Fibroblast of skin of left biceps (primary cell): ENCODE measurements around the gene CMIP.
"Not testable (repeated sequence)": the region's sequence is repeated elsewhere in the genome, so short reads cannot be mapped to it uniquely, and the experiment has no call there.

Experiments
- DNase-seq, 2 experiments: peaks; one replicate each; pipeline ENCODE4 v3.0.0-alpha.2; 2013; ENCODE audit warnings: low read depth in 2 of 2

The CMIP gene

DNA sequence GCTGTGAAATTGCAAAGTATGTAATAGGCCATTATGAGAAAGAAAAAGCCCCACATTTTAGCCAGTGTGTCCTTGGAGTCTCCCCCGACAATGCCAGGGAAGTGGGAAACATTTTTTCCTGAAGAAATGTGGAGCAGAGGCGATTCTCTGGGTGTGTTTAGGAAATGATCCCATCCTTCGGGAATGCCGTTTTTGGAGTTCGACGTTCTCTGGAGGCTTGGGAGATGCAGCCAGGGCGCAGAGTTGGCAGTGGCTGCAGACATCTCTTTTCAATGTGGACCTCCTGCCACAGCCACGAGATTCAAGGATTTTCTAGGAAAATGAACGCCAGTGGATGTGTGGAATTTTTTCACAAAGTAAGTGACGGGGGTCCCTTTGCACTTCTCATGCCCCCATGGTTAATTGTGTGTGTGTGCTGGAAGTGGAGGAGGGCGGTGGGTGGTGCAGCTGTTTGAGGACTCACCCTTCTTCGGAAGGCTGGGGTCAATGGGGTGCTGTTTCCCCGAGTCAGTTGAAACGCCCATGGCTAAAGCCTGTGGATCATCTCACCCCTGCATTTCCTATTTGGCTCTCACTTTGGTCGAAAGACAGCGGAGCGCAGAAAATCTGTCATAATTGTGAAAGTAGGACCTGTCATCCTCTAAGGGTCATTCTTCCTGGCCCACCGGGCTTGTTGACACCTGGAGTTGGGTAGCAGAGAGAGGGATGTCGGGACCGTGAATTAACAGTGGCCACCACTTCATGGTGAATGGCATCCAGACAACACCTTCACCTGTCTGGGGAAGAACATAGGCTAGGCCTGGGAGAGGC is 73.2 kb downstream of the CMIP start:
- DNase-seq: peak in 1 of 2 experiments; percentile 41

DNA sequence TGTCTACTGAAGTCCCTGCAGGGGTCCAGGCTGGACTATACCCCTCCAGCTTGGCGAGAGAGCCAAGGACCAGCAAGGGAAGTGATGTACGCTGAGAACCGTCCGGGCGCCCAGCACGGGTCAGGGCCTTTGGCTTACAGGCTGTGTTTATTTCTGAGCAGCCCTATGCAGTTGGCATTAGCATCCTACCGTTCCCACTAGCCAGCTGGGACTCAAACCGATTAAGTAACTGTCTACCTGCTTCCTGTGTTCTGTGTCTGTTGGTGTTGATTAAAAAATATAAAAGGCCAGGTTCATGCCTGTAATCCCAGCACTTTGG is 73.8 kb downstream of the CMIP start:
- no peak for DNase-seq

- DNase-seq: no peak
Observed at GRCh38 chr16:81519301-81520150, 74.9 kb downstream of the CMIP start.

- no peak for DNase-seq
Observed at GRCh38 chr16:81520151-81520470, 75.5 kb downstream of the CMIP start.

GRCh38 chr16:81520560-81521135 is 76.0 kb downstream of the CMIP start:
- DNase-seq: no peak

GRCh38 chr16:81521141-81521626 is 76.6 kb downstream of the CMIP start:
- no peak for DNase-seq

DNA sequence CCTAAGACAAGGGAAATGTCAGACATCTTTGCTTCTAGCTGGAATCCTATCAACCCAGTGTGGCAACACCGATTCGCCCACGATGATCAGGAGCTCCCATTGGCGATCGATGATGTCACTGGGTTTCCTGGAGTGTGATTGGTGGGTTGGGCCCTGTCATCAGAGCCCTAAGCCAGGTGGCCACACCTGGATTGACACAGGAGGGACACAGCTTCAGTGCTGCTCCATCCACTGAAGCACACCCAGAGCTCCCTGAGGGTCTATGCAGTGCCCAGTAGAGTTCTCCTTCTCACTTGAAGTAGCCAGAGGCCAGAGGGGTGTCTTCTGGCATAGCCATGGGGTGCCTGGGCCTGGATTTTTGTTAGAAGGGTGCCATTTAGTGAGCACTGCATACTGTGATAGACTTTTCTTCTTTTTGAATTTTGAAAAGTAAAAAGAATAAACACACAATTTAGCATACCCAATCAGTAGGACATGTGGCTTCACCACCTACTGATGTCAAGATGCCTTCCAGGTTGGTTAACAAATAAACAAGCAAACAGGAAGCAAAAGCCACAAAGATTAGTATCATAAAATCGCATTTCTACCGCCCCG is 77.6 kb downstream of the CMIP start:
- DNase-seq: no peak

- not testable (repeated sequence) for DNase-seq
Observed at GRCh38 chr16:81522851-81523250, 78.2 kb downstream of the CMIP start.

- DNase-seq: peak; percentile 46 to 48
Observed at GRCh38 chr16:81523387-81524115, 78.9 kb downstream of the CMIP start.

DNA sequence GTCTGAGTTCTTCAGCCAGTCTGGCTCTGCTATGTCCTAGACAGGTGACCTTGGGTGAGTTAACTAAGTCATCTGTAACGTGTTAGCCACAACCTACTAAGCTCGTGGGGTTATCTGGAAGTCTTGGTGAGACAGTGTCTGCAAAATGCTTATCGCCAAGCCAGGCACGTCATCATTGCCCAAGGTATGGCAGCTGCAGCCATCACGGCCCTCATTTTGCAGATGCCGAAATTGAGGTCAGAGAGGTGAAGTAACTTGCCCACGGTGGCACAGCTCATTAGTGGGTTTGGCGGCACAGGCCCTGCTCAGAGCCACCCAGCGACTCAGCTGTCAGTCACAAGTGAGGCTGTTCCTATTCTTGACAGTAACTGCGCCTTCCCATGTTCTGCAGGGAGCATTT is 79.8 kb downstream of the CMIP start:
- no peak for DNase-seq

DNA sequence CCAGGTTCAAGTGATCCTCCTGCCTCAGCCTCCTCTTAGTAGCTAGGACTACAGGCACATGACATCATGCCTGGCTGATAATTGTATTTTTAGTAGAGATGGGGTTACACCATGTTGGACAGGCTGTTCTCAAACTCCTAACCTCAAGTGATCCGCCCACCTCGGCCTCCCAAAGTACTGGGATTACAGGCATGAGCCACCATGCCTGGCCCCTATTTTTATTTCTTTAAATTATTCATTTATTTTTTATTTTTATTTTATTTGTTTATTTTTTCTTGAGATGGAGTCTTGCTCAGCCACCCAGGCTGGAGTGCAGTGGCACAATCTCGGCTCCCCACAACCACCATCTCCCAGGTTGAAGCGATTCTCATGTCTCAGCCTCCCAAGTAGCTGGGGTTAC is 80.3 kb downstream of the CMIP start:
- not testable (repeated sequence) for DNase-seq

GRCh38 chr16:81526199-81526598 is 81.6 kb downstream of the CMIP start:
- no peak for DNase-seq

DNA sequence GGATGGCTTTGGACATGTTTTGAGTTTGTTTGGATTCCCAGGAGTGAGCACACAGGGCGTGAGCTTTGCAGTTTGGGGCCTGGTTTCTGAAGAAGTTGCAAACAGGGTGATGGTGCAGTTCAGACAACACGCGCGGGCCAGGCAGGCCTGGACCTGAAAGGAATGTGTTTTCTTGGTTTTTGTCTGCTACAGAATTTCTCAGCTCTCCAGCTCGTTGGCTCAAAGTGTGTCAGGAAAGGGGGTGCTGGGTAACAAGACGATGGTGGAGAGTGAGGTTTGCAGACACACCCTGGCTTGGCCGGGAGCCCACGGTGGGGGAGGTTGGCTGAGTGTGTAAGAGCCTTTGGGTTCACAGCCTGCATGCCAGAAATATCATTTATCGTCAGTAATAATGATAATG is 82.3 kb downstream of the CMIP start:
- DNase-seq: peak; percentile 41 to 55

DNA sequence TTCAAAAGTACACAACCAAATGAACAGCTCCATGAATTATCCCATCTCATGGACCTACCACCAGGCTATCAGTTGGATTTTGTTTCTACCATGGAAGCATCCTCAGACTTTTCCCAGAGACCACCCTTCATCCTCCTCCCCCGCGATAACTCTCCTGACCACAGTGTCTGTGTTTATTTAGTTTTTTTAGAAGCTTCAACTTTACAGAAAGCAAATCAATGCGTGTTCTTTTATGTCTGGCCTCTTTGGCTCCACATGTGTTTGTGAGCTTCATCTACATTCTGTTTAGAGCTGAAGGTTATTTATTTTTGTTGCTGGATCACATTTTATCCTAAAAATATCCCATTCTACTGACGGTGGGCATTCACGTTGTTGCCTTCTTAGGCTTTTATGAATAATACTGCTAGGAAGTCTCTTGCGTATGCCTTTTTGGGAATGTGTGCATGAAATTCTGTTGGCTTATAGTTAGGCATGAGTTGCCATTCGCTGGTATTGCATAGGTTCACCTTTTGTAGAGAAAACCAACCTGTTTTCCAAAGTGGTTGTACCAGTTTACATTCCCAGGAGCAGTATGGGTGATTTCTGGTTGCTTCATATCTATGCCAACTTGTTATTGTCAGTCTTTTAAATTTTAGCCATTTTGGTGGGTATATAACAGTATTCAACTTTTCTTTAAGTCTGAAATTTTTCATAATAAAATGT is 83.0 kb downstream of the CMIP start:
- no peak for DNase-seq

GRCh38 chr16:81528256-81528655 is 83.6 kb downstream of the CMIP start:
- DNase-seq: no peak

GRCh38 chr16:81530296-81530721 is 85.7 kb downstream of the CMIP start:
- DNase-seq: no peak

GRCh38 chr16:81530814-81531213 is 86.2 kb downstream of the CMIP start:
- no peak for DNase-seq

GRCh38 chr16:81531419-81531821 is 86.8 kb downstream of the CMIP start:
- DNase-seq: no peak

DNA sequence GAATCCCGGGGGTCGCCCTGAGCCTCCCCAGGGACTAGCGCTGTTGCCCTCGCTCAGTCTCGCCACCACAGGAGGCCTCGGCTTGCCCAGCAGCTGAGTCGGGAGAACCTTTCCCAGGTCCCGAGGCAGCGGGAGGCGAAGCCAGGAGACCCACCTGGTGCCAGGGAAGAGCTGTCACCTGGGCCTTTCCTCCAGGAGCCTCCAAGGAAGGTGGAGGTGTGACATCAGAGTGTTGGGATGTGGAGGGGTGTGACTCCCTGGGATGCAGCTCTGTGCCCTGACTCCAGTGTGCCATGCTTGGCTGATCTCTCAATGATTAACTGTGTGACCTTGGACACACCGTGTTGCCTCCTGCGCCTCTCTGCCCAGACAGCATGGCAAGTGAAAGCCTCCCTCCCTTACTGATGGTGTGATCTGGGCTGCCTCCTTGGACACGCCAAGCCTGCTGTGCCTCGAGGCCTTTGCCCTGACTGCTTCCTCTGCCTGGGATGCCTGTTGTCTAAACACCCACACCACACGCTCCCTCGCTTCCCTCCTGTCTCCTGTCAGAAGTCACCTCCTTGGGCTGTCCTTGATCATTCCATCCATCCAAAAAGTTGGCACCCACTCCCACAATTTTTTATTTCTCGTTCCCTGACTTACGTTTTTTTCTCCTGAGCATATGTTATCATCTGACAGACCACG is 88.0 kb downstream of the CMIP start:
- no peak for DNase-seq

GRCh38 chr16:81533175-81533507 is 88.5 kb downstream of the CMIP start:
- no peak for DNase-seq
